ENCODE data around the gene PGAM5.
"Not testable (repeated sequence)": the region's sequence is repeated elsewhere in the genome, so short reads cannot be mapped to it uniquely, and the experiment has no call there.

The PGAM5 gene

GRCh38 chr12:132689227-132689626 is 21.4 kb upstream of the PGAM5 start:
- no peak for DNase-seq (ENCODE audit: low read depth)

- no peak for DNase-seq (ENCODE audit: low read depth)
Observed at GRCh38 chr12:132690112-132690511, 20.5 kb upstream of the PGAM5 start.

DNA sequence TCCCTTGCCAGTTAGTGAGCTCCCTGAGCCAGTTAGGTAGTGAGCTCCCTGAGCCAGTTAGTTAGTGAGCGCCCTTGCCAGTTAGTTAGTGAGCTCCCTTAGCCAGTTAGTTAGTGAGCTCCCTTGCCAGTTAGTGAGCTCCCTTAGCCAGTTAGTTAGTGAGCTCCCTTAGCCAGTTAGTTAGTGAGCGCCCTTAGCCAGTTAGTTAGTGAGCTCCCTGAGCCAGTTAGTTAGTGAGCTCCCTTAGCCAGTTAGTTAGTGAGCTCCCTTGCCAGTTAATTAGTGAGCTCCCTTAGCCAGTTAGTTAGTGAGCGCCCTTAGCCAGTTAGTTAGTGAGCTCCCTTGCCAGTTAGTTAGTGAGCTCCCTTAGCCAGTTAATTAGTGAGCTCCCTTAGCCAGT is 18.6 kb upstream of the PGAM5 start:
- not testable (repeated sequence) for DNase-seq (ENCODE audit: low read depth)

DNA sequence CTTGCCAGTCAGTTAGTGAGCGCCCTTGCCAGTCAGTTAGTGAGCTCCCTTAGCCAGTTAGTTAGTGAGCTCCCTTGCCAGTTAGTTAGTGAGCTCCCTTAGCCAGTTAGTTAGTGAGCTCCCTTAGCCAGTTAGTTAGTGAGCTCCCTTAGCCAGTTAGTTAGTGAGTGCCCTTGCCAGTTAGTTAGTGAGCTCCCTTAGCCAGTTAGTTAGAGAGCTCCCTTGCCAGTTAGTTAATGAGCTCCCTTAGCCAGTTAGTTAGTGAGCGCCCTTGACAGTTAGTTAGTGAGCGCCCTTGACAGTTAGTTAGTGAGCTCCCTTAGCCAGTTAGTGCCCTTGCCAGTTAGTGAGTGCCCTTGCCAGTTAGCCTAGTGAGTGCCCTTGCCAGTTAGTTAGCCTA is 15.8 kb upstream of the PGAM5 start:
- not testable (repeated sequence) for DNase-seq (ENCODE audit: low read depth)

DNA sequence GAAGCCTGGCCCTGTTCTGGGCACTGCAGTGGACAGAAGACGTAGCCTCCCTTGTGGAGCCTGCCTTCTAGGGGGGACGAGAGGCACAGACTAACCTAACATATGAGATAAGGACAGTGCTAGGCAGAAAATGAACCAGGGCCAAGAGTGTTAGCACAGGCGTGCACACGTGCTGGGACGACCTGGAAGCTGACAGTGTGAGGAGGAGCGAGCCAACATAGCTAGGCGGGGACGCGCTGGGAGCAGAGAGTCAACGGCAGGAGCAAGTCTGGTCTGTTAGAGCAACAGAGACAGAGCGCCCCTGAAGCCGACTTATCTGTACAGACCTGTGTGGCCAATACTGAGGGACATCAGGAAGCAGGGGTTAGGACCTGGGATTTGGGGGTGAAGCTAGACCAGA is 15.2 kb upstream of the PGAM5 start:
- no peak for DNase-seq (ENCODE audit: low read depth)

GRCh38 chr12:132698341-132698740 is 12.3 kb upstream of the PGAM5 start:
- no peak for DNase-seq (ENCODE audit: low read depth)

- no peak for DNase-seq (ENCODE audit: low read depth)
Observed at GRCh38 chr12:132700212-132700822, 10.3 kb upstream of the PGAM5 start.

DNA sequence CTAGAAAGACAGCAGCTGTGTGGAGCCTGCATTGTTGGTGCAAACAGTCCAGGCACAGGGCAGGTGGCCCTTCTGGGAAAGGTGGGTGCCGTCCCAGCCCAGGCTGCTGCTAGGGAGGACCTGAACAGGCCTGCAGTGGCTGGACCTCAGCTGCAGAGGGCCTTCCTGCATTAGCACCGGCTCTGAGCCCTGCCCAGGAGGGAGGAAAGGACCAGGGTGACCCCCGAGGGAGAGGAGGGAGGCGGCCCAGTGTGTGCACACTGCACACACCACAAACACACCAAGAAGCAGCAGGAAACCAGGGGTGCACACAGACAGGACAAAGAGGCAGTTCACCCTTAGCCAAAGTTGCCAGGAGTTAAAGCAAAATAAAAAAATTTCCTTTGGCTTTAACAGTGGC is 8.0 kb upstream of the PGAM5 start:
- no peak for DNase-seq (ENCODE audit: low read depth)

DNA sequence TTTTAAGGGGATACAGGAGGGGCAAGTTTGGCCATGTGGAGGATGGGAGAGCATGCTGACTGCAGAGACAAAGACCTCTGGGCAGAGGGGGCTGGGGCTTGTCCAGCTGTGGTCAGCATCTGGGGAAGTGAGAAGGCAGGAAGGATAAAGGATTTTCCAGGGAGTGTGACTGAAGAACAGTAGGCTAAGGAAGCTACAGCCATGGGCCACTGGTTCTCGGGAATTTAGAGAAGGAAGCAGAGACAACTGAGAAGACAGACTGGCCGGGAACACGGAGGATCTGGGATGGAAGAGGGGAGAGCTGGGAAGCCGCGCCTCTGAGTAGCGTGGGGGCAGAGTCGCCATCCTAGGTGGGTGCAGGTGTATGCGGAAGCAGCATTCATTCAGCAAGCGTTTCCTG is 7.0 kb upstream of the PGAM5 start:
- DNase-seq (ENCODE audit: low read depth): no peak

DNA sequence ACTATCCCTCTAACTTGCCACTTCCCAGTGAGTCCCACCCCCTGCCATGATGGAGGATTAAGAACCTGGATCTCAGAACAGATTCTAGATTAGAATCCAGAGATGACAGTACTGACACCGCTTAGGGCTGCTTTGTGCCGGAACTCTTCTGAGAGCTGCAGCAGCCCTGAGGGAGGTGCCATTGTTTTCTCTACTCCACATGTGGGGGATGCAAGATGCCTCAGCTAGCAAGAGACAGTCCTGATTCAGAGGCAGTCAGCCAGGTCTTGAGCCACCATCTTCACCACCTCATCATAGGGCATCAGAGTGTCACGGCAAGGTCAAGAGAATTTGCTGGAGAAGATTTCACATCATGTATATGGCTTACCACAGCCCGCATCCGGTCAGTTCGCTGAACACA is 3.4 kb upstream of the PGAM5 start:
- no peak for DNase-seq (ENCODE audit: low read depth)

- DNase-seq (ENCODE audit: low read depth): no peak
Observed at GRCh38 chr12:132708150-132708549, 2.5 kb upstream of the PGAM5 start.

DNA sequence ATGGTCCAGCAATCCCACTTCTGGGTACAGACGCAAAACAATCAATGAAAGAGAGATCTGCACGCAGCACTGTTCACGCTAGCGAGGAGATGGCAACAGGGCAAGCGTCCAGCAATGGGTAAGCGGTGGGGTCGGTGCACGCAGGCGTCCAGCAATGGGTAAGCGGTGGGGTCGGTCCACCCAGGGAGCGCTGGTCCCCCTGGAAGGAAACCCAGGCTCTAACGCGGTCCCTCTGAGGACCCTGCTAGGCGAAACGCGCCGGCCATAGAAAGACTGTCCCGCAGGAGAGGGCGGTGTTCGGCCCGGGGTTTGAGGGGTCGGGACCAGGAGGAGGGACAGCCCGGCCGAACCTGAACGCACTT is 618 bp upstream of the PGAM5 start:
- no peak for DNase-seq (ENCODE audit: low read depth)

- DNase-seq (ENCODE audit: low read depth): no peak
Observed at GRCh38 chr12:132711080-132711843, 620 bp downstream of the PGAM5 start.

DNA sequence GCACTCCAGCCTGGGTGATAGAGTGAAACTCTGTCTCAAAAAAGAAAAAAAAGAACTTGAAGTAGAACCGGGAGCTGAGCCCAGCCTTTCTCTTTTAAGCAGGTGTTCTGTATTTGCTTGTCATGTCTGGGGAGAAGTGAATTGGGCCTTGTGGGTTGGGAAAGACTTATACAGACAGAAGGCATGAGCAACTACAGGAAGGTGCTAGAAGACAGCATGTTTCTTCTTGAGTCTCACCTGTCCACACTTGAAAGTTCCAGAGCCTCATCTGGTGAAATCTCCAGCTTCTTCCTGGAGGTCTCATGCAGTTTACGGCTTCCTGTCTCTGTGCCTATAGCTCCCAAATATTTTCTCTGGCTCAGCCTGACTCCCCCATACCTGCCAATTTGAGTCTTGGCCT is 2.5 kb downstream of the PGAM5 start:
- DNase-seq (ENCODE audit: low read depth): no peak

GRCh38 chr12:132715874-132716273 is 5.2 kb downstream of the PGAM5 start:
- no peak for DNase-seq (ENCODE audit: low read depth)

DNA sequence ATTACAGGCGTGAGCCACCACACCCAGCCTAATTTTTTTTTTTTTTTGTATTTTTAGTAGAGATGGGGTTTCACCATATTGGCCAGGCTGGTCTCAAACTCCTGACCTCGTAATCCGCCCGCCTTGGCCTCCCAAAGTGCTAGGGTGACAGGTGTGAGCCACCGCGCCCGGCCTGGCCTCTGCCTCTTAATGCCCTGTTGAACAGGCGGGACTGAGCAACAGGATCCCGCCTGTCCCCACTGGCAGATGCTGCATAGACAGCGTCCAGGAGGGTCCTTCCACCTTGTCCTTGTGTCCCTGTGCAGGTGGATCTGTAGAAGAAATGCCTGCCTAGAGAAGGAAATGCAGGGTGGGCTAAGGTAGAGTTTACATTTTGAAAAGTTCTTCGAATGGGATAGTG is 5.7 kb downstream of the PGAM5 start:
- no peak for DNase-seq (ENCODE audit: low read depth)

DNA sequence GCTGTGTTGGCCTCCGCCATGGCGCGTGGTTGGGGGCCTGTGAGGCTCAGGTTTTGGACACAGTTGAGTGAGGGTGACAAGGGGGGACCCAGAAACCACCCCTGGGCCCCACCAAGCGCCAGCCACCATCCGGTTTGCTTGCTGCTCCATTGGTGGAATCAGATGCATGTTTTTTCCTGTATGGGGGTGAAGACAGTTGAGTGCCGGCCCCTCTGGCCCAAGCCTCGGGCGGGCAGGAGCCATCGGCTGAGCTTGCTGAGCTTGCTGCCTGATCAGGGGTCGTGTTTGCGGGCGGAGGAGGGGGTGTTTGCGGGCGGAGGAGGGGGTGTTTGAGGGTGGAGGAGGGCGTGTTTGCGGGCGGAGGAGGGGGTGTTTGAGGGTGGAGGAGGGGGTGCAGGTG is 6.4 kb downstream of the PGAM5 start:
- DNase-seq (ENCODE audit: low read depth): no peak

DNA sequence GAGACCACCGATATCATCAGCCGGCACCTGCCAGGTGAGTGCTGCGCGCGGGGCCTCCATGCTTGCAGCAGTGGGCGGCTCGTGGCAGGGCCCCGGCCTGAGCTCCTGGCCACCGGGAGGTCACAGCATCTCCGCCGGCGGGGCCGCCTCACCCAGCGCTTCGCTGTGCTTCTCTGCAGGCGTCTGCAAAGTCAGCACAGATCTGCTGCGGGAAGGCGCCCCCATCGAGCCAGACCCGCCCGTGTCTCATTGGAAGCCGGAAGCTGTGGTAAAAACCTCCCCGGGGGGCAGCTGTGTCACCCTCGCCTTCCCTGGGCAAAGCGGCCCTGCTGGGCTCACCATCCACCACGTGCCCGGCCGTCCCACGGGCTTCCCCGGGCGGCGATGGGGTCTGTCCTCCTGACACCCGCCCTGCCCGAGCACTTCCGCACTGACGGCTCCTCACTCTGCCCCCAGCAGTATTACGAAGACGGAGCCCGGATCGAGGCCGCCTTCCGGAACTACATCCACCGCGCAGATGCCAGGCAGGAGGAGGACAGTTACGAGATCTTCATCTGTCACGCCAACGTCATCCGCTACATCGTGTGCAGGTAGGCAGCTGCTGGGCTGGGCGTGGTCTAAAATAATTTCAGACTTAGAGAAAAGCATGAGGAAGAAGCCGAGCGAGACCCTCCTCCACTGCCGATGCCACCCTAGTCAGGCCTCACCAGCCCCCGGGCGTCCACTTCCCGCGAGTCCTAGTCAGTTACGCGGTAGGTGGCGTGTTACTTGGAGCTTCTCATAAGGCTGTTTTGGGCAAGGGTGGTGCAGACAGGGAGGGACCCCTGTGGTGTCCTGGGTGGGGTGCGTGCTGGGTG is 7.1 kb downstream of the PGAM5 start:
- no peak for DNase-seq (ENCODE audit: low read depth)

GRCh38 chr12:132718644-132719043 is 8.0 kb downstream of the PGAM5 start:
- DNase-seq (ENCODE audit: low read depth): no peak

DNA sequence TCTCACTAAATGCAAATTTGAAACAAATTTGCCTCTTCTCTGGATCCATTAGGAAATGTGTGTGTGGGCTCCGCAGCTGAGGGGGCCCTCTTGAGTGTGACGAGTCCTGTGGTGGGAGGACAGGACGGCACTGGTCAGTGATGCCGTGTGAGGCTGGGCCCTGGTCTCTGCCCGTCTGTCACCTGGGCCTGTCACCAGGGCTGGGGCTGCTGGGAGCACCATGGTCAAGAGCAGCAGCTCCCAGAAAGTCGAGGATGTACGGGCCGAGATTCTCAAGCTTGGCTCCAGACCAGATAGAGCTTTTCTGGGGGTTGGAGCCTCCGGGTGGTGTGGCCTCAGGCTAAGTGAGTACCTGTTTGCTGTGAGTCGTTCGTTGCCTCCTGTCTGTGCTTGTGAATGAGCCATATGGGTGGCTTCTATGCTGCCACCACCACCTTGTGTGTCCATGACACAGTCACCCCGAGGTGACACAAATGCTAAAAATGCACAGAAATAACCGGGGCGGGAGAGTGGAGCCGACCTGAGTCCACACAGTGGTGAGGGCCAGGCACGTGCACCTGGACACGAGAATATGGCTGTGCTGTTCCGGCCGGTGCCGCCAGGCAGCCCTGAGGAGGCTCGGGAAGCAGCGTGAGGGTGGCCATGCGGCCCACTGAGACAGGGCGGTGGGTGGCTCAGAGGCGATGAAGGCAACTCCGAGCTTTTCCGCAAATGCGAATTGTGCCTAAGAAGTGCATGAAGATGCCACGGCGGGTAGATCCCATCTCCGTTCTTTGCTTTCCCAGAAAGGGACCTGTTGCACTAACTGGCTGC is 8.7 kb downstream of the PGAM5 start:
- DNase-seq (ENCODE audit: low read depth): no peak

- no peak for DNase-seq (ENCODE audit: low read depth)
Observed at GRCh38 chr12:132719954-132720324, 9.3 kb downstream of the PGAM5 start.

GRCh38 chr12:132720606-132721345 is 10.1 kb downstream of the PGAM5 start:
- no peak for DNase-seq (ENCODE audit: low read depth)

Measured in HS-27A (cell line).